GM21576 (cell line): ENCODE measurements around the gene ADCY3.
"Not testable (repeated sequence)": the region's sequence is repeated elsewhere in the genome, so short reads cannot be mapped to it uniquely, and the experiment has no call there.

Experiments
- ATAC-seq: cut with Tn5 transposase; IDR thresholded peaks from one replicate; pipeline ENCODE4 v1.9.1; 2021; ENCODE audit warnings: mild to moderate bottlenecking, moderate library complexity; ENCODE audit not compliant: unreplicated experiment

The ADCY3 gene

DNA sequence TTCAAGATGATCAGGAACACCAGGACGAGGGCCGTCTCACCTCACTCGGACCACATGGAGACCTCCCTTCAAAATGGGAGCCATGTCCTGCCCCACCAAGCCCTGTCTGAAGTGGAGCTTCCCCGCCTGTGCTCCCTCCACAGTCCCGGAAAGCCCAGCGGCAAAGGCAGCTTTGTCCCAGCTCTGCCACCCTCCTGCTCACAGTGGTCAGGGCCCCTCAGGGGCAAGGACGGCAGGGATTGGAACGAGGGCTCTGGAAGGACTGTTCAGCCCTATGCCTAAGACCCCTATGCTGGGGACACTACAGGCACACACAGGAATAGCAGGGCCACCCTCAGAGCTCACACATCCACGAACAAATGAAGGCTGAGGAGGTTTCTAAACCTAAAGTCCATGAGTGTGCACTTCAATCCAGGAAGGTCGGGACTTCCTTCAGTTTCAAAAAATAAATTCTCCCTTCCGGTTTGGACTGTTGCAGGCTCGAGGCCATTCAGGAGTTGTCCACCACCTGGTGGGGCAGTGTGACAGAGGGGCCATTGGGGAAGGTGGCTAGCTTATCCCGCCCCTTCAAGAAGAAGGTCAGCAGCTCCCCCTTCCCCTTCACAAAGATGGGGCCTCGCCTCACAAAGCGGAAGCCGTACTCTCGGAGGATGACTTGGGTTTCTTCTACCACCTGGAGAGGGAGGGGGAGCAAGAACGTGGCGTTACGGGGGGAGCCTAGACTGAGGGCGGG is 100.4 kb downstream of the ADCY3 start:
- ATAC-seq = no peak

DNA sequence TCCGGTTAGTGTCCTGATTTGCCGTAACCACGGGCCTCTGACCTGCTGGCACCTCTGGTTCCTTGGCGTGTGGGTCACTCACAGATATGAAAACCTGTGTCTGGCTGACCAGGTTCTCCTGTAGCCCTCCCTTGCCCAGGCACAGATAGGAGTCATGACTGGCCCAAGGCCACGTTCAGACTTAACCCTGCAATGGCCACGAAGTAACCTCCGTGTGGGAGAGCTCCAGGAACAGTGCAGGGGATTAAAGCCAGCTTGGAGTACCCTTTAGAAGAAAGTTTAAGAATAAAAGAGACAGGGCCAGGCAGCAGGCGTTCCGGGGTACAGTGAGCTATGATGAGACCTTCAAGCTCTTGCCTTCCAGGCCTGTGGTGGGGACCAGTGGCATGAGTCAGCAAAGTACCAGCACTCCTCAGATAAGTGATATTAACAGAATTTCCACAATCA is 101.3 kb downstream of the ADCY3 start:
- ATAC-seq = no peak

DNA sequence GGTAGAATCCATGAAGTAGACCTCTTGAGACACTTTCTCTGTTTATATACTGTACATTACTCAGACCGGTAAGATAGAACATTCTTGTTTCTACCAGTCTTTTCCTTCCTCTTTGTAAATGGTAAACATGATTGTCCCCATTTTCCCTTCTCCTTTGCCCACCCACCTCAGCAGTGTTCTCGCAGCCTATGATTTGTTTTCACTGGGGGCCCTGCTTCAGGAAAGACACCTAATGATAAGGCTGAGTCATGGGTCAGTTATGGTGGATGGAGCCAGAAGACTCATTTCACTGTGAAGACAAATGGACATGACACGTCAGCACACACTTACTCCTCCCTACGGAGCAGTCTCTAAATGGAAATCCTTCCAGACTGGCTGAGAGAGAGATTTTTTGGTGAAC is 103.2 kb downstream of the ADCY3 start:
- no peak for ATAC-seq

DNA sequence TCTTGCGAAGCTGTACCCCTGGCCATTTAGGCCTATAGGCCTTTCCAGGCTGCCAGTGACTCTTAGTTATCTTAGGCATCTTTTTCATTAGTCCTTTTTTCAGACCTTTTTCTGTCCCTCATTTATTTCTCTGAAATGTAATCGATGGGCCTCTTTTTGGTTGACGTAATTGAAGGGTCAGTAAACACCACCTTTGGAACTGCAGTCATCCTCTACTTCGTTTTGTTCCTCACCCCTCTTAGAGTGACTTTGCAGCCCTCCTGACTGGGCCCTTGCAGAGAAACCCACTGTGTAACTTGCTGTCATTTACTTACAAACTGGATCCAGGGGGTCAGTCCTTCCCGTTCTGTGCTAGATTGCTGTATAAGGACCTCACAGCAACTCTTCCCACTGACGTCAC is 103.6 kb downstream of the ADCY3 start:
- ATAC-seq = no peak

DNA sequence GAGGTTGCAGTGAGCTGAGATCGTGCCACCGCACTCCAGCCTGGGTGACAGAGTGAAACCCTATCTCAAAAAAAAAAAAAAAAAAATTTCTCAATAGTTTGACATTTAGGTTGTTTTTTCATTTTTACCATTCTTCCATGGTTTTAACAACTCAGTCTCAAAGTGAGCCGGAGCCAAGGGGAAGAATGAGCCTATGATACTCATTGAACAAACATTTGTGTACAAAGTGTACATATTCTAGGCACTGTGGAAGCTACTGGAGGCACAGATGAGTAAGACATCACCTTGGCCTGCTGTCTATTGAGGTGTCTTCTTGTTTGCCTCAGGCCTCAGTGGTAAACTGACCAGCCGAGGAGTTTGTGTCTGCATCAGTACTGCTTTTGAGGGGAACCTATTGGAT is 104.9 kb downstream of the ADCY3 start:
- ATAC-seq = no peak

DNA sequence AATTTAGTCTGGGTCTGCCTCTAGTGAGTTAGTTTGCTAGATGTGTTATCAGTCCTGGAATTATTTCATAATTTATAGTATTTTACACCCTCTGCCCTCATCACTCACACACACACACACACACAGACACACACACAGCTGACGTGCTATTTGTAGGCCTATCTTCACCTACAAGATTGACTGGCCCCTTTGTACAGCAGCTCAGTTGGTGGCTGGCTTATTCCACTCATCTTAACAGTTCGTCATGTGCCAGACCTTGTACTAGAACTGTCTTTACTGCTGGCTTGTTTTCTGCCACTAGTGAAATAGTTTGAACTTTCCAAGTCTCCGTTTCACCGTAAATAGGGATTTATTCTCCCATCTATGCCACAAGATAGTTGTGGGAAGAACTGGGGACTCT is 105.5 kb downstream of the ADCY3 start:
- no peak for ATAC-seq

DNA sequence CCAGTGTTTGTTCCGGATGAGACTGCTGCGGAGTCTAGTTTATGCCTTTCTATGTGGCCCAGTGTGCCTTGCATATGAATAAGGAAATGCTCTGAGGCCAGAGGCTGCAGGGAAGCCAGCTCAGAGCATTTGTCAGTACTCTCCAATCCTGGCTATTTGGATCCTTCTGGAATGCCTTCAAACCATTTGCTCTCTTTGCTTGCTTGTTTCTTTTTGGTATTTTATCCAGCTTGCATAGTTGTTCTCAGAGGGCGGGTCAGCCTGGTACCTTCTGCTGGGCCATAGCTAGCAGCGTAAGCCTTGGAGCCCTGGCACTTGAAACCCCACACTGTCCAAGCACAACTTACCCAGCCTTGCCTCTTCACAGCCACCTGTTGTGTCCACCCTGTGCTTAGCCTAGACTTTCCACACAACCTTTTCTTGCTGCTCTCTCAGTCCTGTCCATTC is 106.3 kb downstream of the ADCY3 start:
- no peak for ATAC-seq

DNA sequence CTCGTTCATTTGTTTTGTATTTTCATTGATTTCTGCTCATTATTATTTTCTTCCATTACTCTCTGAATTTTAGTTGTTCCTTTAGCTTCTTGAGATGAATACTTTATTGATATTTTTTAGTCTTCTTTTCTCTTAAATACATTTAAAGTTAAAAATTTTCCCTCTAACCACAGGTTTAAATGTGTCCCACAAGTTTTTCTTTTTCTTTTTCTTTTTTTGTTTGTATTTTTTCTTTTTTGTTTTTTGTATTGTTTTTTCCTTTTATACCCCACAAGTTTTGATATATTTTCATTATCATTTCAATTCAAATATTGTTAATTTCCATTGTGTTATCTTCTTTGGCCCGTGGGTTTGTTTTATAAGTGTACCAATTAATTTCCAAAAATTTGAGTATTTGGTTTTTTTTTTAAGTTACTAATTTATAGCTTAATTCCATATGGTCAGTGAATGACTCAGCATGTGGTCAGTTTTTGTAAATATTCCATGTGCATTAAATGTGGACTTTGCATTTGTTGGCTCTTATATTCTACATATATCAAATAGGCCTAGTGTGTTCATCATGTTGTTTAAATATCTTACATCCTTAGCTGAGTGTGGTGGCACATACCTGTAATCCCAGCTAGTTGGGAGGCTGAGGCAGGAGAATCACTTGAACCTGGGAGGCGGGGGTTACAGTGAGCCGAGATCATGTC is 110.6 kb downstream of the ADCY3 start:
- no peak for ATAC-seq

DNA sequence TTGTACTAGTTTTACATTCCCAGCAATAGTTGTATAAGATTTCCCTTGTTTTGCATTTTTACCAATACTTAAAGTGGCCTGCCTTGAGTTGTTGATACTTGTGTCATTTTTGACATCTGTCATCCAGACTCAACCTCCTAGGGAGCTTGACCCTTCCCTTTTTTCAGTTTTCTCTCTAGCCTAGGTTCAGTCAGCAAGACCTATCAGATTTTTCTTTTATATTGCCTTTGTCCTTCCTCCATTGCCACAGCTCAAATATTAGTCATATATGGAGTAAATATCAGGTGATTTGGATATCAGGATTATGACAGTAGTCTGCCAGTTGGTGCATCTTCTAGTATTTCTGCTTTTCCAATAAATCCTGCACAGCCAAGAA is 113.4 kb downstream of the ADCY3 start:
- no peak for ATAC-seq

DNA sequence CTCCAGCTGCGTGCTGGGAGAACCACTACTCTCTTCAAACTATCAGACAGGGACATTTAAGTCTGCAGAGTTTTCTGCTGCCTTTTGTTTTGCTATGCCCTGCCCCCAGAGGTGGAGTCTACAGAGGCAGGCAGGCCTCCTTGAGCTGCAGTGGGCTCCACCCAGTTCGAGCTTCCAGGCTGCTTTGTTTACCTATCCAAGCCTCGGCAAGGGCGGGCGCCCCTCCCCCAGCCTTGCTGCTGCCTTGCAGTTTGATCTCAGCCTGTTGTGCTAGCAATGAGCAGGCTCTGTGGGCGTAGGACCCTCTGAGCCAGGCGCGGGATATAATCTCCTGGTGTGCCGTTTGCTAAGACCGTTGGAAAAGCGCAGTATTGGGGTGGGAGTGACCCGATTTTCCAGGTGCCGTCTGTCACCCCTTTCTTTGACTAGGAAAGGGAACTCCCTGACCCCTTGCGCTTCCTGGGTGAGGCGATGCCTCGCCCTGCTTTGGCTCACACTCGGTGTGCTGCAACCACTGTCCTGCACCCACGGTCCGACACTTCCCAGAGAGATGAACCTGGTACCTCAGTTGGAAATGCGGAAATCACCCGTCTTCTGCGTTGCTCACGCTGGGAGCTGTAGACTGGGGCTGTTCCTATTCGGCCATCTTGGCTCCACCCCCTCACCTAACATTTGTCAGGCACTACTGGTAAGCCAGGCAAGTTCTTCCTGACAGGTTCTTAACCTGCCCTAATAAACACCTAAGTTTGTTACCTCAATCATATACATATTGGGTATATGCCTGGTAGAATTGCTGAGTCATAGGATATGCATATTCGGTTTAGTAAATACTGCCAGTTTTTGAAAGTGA is 114.0 kb downstream of the ADCY3 start:
- ATAC-seq = not testable (repeated sequence)

DNA sequence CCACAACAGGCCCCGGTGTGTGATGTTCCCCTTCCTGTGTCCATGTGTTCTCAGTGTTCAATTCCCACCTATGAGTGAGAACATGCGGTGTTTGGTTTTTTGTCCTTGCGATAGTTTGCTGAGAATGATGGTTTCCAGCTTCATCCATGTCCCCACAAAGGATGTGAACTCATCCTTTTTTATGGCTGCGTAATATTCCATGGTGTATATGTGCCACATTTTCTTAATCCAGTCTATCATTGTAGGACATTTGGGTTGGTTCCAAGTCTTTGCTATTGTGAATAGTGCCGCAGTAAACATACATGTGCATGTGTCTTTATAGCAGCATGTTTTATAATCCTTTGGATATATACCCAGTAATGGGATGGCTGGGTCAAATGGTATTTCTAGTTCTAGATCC is 119.5 kb downstream of the ADCY3 start:
- not testable (repeated sequence) for ATAC-seq

DNA sequence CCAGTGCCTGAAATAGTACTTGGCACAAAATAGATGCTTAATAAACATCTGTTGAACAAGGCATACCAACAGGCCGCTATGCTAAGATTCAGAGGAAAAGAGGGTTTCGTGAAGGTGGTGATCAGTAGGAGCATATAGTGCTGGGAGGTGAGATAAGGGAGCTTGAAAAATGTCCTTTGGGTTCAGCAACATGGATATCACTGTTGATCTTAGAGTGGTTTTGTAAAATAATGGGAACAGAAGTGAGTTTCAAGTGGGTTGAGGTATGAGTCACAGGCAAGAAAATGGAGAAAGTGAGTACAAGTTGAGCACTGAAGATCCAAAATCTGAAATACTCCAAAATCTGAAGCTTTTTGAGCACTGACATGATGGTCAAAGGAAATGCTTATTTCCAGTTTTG is 122.4 kb downstream of the ADCY3 start:
- ATAC-seq = no peak

DNA sequence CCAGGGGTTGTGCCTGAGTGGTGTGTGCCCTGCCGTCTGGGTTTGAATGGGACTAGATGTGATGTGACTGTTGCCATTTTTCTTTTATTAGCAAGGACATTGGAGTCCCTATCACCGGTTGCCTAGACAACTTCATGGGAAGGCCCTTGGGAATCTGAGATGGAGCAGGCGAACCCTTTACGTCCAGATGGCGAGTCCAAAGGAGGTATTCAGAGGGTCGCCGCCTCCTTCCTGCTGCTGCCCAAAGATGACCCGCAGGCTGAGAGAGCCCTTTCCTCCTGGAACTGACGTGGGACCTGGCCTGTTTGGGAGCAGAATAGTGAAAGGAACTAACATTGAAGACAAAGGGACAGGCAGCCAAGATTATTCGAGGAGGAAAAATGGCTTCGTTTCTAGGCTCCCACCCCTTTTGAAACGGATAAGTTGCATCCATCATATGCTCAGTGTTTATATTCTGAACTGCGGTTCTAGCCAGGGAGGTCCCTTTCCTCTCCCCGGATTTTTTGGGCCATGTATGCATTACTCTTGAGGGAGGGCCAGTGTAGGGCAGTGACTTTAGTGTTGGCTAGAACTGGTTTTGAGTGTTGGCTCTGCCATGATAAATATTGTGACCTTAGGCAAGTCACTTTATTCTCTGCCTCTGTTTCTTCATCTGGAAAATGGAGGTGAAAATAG is 126.1 kb downstream of the ADCY3 start:
- no peak for ATAC-seq

DNA sequence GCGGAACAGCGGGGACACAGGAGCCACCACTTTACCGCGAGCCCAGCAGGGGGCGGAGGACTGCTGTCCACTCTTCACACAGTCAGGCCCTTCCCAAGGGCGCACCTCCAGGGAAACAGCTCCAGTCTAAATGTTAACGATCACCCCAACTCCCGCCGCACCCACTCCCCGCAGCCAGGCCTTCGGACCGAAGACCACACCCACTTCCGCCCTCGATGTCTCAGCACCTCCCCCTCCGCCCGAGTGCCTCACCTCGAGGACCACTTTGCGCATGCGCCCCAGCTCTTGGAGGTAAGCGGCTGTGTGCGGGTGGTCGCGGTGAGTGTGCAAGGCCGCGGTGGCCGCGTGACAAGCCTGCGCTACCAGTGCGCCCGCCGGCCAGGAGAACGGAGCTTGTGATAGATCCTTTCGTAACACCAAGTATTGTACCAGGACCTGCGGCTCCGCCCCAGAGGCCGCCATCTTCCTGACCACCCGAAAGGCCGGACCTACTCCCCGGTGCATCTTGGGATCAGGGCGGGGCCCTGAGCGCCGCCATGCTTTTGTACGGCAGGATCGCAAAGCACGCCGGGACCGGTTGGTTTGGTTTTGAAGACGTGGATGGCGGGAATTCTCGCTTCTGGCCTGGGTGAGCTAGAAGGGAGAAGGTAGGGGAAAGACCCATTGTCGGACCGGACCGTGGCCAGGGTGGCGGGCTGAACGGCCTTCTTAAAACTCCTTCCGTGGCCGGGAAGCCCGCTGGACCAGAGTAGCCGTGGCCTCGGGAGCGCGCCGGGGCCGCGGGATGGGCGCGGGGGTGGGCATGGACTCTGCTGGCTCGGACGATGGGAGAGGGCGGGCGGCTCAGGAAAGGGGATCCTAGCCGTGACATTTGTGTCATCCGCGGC is 126.9 kb downstream of the ADCY3 start, which contains the start of the genes CENPO and PTRHD1:
CENPO (plus strand) TSS at position 552 of the 887 bp plus-strand sequence. CDS start 495 bp downstream, outside the sequence.
PTRHD1 (minus strand) TSS at position 518 of the 887 bp plus-strand sequence; CDS start at position 504, 14 bp downstream.
- ATAC-seq = peak; percentile 87

DNA sequence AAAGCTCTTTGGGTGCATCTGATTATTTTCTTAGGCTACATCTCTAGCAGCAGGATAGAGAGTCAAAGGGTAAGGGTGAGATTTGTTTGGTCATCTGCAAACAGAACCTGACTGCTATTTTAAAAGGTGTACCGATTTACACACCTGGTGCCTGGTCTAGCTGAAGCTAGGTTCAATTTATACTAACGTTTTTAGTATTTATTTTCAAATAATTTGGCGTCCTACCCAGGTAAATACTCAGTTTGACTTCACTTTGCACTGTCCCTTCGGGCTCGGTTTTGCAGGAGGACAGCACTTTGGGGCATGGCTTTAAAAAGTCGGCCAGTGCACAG is 127.5 kb downstream of the ADCY3 start:
- no peak for ATAC-seq

DNA sequence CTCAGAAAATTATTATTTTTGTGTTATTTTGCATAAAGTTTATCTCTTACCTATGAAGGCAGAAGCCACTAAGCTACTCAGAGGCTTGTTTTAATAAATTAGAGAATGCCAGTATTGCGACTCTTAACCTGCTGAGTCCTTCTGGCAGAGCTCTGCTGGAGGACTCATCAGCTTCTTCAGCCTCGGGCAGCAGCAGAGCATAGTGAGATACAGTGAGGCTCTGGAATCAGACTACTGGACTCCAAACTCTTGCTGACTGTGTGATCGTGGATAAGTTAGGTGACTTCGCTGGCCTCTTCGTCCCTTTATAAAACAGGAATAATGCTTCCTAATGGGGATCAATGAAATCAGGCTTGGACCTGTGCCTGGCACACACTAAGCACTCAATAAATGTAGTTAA is 128.6 kb downstream of the ADCY3 start:
- ATAC-seq = no peak

DNA sequence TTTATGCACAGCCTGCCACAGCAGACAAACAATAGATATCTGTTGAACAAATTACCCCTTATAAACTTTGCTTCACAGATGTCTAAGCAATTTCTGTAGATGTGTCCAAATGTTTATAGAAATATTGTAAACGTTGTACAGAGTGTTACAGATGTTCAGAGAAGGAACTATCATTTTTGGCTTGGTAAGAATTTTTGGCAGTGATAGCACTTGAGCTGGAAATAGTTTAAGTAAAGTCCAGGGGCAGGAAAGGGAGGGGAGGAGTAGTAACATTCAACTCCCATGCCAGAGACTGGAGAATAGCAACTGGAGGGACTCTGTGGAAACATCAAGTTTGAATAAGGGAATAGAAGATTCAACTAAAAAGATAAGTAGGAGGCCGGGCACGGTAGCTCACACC is 131.2 kb downstream of the ADCY3 start:
- ATAC-seq = no peak

DNA sequence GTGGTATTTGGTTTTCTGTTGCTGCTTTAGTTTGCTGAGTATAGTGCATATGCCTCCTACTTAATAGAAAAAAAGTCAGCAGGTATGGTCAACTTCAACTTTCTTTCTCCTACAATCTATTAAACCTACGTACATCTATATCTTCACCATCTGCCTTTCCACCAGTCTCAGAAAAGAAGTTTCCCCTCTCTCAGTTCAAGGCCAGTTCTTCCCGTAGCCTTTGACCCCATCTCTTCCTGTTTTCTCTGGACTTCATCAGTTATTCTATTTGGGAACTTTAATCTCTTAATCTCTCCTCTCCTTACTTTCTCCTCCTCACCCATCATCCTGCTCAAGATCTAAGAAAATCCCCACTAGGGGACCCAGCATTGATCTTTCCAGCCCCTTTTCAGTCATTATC is 132.5 kb downstream of the ADCY3 start:
- ATAC-seq = no peak

DNA sequence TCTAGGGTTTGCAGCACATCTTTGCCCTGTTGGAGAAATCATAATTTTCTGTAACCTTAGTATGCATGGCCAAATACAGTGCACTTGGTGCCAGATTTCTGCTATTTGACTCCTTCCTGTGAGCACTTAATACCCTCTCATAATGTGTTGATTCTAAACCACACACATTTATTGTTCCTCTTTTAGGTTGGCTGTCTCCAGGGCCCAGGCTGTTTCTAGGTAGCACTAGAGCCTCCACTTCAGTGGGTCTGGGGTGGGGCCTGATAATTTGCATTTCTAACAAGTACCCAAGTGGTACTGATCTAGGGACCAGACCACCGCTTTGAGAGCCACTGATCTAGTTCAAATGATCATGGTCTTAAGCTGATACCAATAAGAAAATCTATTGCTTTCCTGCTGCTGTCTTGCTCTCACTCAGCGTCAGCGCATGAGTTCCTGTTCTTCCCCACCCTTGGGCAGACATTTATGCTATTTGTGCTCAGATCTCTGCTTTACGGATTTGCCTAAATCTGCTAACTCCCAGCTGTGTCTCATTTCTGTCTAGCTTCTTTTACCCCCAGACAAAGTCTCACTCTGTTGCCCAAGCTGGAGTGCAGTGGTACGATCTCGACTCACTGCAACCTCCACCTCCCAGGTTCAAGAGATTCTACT is 134.2 kb downstream of the ADCY3 start:
- ATAC-seq = peak; percentile 73
